ENCODE results near the gene SUPT5H. TPM values are rescaled to one million over a fixed set of nuclear protein-coding genes. Genes with fewer than 3 reads are reported as not detected.

The SUPT5H gene
- total and polyA plus RNA-seq, 2 of the 13 experiments (the other 11 are each of a cell fraction or from before 2014, with no cell fraction given), result 48.2 to 51.7 TPM

- TF ChIP-seq CTCF (CRISPR knock-in tag; IDR thresholded peaks at IDR 0.05) (peak; percentile 28; the same call in 1 of the 2 replicates), MLX (CRISPR knock-in tag; IDR thresholded peaks at IDR 0.05) (peak; percentile 83), ZNF543 (CRISPR knock-in tag; IDR thresholded peaks at IDR 0.05) (peak; percentile 87; the same call in 1 of the 2 replicates), MZF1 (CRISPR knock-in tag; IDR thresholded peaks at IDR 0.05; ENCODE audit: borderline replicate concordance) (no peak), ARHGAP35 (CRISPR knock-in tag; IDR thresholded peaks at IDR 0.05; ENCODE audit: borderline replicate concordance) (no peak), ZNF598 (CRISPR knock-in tag; IDR thresholded peaks at IDR 0.05; ENCODE audit: borderline replicate concordance) (peak; percentile 79; the same call in 1 of the 2 replicates), TGIF2 (CRISPR knock-in tag; IDR thresholded peaks at IDR 0.05) (peak; percentile 7; the same call in 1 of the 2 replicates), FOXA1 (IDR thresholded peaks at IDR 0.05) (no peak), FOXA1 (CRISPR knock-in tag; IDR thresholded peaks at IDR 0.05) (no peak), ZBTB8A (CRISPR knock-in tag; IDR thresholded peaks at IDR 0.05; ENCODE audit: borderline replicate concordance, low read depth) (no peak), RCOR2 (CRISPR knock-in tag; IDR thresholded peaks at IDR 0.05) (peak; percentile 66), KDM3A (CRISPR knock-in tag; IDR thresholded peaks at IDR 0.05; ENCODE audit: low read depth) (peak; percentile 54; the same call in 1 of the 2 replicates), ZNF761 (CRISPR knock-in tag; conservative IDR thresholded peaks at IDR 0.05) (peak; percentile 89), RFX1 (IDR thresholded peaks at IDR 0.05) (no peak), ZNF33A (CRISPR knock-in tag; IDR thresholded peaks at IDR 0.05; ENCODE audit: borderline replicate concordance) (peak; percentile 75; the same call in 1 of the 2 replicates), PRDM4 (CRISPR knock-in tag; IDR thresholded peaks at IDR 0.05; ENCODE audit: borderline replicate concordance) (peak; percentile 91; the same call in 1 of the 2 replicates), PPARG (CRISPR knock-in tag; conservative IDR thresholded peaks at IDR 0.05) (no peak), PLRG1 (conservative IDR thresholded peaks at IDR 0.05) (no peak), TFDP1 (CRISPR knock-in tag; IDR thresholded peaks at IDR 0.05; ENCODE audit: borderline replicate concordance) (peak; percentile 81; the same call in 1 of the 2 replicates), POGK (CRISPR knock-in tag; conservative IDR thresholded peaks at IDR 0.05) (no peak; the same call in 1 of the 2 replicates)
These were observed 43.6 kb upstream of the SUPT5H start (continued) for GRCh38 chr19:39401549-39402345.
